GM12865 (cell line): ENCODE data around the gene MYO1D.

Experiments used
- DNase-seq: peaks from one replicate; pipeline ENCODE4 v3.0.0; 2010; ENCODE audit warnings: low read depth
- H3K4me3 ChIP-seq: 2 replicates; pipeline ENCODE4 v1.5.1; 2011; ENCODE audit warnings: mild to moderate bottlenecking, low read depth, low read length, control low read depth
- CTCF ChIP-seq: IDR thresholded peaks from 2 replicates; pipeline ENCODE4 v1.5.1; 2011; ENCODE audit warnings: low read length, control low read depth, low read depth, inconsistent platforms; ENCODE audit not compliant: insufficient read depth; ENCODE audit errors: missing control alignments

MYO1D gene

GRCh38 chr17:32542186-32542585, 334.7 kb downstream of the MYO1D start:
- TF ChIP-seq CTCF = no peak
- DNase-seq = no peak
- H3K4me3 ChIP-seq = no peak overlapping the region

- TF ChIP-seq CTCF = no peak
- DNase-seq = no peak
- H3K4me3 ChIP-seq = no peak overlapping the region
These were observed 335.3 kb downstream of the MYO1D start for GRCh38 chr17:32541640-32542039.

- no peak for DNase-seq
- no peak overlapping the region for H3K4me3 ChIP-seq
These were observed 339.9 kb downstream of the MYO1D start for GRCh38 chr17:32536736-32537643.

DNA sequence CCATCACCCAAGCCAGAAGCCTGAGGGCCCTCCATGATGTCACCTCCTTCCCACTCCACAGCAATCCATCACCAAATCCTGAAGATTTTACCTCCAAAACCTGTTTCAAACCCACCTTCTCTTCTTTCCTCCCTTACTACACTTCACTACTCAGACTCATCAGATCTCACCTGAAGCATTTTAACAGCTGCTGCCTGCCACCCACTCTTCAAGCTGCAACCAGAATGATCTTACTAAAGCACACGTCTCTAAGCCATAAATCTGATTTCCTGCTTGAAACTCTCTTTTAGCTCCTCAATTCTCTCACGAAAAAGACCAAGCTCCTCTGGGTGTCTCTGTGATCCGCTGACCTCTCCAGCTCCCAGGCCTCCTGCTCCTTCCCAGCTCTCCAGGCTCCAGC, 343.6 kb downstream of the MYO1D start:
- DNase-seq = no peak
- no peak for TF ChIP-seq CTCF
- H3K4me3 ChIP-seq = no peak overlapping the region

More at GRCh38 chr17:32536736-32537643, 339.9 kb downstream of the MYO1D start:
- TF ChIP-seq CTCF = no peak

- no peak overlapping the region for H3K4me3 ChIP-seq
- no peak for DNase-seq
- TF ChIP-seq CTCF = no peak
These were observed 347.3 kb downstream of the MYO1D start for GRCh38 chr17:32529604-32530003.

- no peak for TF ChIP-seq CTCF
- no peak overlapping the region for H3K4me3 ChIP-seq
- DNase-seq = peak; percentile 42
These were observed 348.1 kb downstream of the MYO1D start for GRCh38 chr17:32528825-32529224.
